ENCODE measurements around the gene RSPO1. TPM values are rescaled to one million over a fixed set of nuclear protein-coding genes. Genes with fewer than 3 reads are reported as not detected.

RSPO1 gene
- total and polyA plus RNA-seq, 2 of the 13 experiments (the other 11 are each of a cell fraction or from before 2014, with no cell fraction given): not detected

DNA sequence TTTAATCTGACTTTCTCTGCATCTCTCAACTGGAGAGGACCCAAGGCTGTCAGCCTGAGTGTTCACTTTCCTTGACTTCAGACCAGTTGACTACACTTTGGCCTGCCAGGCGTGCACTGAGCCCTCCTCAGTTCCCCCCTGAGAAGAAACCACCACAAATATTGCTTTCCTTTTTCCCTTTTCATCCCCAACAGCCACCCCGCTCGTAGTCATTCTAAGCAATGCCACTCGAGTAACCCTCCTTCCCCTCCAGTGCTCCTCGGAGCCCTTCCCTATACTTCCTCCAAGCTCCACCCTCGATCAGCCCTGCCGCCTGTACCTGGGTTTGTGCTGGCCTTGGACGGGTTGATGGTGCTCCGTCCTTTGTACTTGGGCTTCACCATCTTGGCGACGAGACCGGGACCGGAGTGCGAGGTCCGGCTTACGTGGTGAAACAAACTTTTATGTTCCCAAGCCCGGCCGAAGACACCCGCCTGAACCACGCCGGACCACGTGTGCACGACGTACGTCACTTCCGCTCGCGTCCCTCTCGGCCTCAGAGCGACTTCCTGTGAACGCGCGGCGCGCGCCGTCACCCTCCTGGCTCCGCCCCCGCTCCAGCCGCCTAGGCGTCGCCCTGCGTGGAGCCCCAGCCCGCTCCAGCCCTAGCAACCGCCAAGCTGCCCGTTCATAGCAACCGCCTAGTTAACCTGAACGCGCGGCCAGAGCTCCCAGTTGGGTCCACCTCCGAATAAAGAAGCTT, 39.1 kb downstream of the RSPO1 start, which contains the start of gene GNL2 (continued):
- TF ChIP-seq, protein P1, sequence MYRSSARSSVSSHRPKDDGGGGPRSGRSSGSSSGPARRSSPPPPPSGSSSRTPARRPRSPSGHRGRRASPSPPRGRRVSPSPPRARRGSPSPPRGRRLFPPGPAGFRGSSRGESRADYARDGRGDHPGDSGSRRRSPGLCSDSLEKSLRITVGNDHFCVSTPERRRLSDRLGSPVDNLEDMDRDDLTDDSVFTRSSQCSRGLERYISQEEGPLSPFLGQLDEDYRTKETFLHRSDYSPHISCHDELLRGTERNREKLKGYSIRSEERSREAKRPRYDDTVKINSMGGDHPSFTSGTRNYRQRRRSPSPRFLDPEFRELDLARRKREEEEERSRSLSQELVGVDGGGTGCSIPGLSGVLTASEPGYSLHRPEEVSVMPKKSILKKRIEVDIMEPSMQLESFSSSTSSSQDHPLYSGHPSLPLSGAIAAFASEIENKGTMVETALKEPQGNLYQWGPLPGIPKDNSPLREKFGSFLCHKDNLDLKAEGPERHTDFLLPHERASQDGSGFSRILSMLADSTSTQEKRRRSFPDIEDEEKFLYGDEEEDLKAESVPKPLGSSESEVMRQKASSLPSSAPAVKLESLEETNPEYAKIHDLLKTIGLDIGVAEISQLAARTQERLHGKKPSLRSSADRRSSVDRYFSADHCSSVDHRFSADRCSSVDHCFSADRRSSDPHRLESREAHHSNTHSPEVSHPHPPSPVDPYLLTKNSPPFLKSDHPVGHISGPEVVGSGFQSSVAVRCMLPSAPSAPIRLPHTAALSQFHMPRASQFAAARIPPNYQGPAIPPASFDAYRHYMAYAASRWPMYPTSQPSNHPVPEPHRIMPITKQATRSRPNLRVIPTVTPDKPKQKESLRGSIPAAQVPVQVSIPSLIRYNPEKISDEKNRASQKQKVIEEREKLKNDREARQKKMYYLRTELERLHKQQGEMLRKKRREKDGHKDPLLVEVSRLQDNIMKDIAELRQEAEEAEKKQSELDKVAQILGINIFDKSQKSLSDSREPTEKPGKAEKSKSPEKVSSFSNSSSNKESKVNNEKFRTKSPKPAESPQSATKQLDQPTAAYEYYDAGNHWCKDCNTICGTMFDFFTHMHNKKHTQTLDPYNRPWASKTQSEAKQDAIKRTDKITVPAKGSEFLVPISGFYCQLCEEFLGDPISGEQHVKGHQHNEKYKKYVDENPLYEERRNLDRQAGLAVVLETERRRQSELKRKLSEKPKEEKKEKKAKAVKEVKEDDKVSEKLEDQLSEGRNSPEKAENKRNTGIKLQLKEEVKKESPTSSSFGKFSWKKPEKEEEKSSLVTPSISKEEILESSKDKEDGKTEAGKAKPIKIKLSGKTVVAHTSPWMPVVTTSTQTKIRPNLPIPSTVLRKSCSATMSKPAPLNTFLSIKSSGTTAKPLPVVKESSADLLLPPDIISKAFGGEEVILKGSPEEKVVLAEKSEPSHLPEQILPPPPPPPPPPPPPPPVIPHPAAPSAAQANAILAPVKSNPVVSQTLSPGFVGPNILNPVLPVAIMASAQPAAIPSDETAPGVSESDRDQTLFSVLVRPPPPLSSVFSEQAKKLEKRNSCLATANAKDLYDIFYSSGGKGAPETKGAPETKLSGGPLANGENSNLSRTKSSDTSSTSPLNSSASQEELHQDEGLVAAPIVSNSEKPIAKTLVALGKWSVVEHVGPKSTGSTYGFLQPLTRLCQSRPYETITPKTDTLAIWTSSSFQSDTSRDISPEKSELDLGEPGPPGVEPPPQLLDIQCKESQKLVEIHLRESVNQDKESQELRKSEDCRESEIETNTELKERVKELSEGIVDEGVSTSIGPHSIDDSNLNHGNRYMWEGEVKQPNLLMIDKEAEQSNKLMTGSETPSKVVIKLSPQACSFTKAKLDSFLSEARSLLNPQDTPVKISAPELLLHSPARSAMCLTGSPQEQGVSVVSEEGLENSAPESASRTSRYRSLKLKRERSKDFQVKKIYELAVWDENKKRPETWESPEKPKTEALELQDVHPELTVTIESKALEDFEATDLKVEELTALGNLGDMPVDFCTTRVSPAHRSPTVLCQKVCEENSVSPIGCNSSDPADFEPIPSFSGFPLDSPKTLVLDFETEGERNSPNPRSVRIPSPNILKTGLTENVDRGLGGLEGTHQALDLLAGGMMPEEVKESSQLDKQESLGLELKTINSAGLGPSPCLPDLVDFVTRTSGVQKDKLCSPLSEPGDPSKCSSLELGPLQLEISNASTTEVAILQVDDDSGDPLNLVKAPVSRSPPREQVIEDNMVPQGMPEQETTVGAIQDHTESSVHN (CRISPR knock-in tag; IDR thresholded peaks at IDR 0.05): 0 out of 2 replicates have a peak, but pooled peaks have one; percentile 60
- TF ChIP-seq ZNF800 (CRISPR knock-in tag; IDR thresholded peaks at IDR 0.05) (peak; percentile 54; the same call in 1 of the 2 replicates), MIER2 (CRISPR knock-in tag; IDR thresholded peaks at IDR 0.05) (no peak), RFX3 (CRISPR knock-in tag; IDR thresholded peaks at IDR 0.05) (peak; percentile 82), SPEN (CRISPR knock-in tag; IDR thresholded peaks at IDR 0.05; ENCODE audit: low read depth) (peak; percentile 84; the same call in 1 of the 2 replicates), ZNF256 (CRISPR knock-in tag; conservative IDR thresholded peaks at IDR 0.05) (no peak), GABPA (IDR thresholded peaks at IDR 0.05; ENCODE audit: low read depth, low read length) (peak; percentile 91), GABPA (CRISPR knock-in tag; IDR thresholded peaks at IDR 0.05; ENCODE audit: low read depth) (peak; percentile 95), NR2F1 (CRISPR knock-in tag; IDR thresholded peaks at IDR 0.05) (no peak), FOSL2 (CRISPR knock-in tag; IDR thresholded peaks at IDR 0.05) (peak; percentile 37; the same call in 1 of the 2 replicates), ZSCAN9 (CRISPR knock-in tag; IDR thresholded peaks at IDR 0.05; ENCODE audit: borderline replicate concordance) (no peak), U2AF1 (optimal IDR thresholded peaks at IDR 0.05; ENCODE audit: low read depth, low read length) (no peak), HNF1B (CRISPR knock-in tag; IDR thresholded peaks at IDR 0.05) (peak; percentile 70), ZNF747 (CRISPR knock-in tag; IDR thresholded peaks at IDR 0.05; ENCODE audit: borderline replicate concordance) (no peak; the same call in 1 of the 2 replicates)
- TF ChIP-seq, protein P2, sequence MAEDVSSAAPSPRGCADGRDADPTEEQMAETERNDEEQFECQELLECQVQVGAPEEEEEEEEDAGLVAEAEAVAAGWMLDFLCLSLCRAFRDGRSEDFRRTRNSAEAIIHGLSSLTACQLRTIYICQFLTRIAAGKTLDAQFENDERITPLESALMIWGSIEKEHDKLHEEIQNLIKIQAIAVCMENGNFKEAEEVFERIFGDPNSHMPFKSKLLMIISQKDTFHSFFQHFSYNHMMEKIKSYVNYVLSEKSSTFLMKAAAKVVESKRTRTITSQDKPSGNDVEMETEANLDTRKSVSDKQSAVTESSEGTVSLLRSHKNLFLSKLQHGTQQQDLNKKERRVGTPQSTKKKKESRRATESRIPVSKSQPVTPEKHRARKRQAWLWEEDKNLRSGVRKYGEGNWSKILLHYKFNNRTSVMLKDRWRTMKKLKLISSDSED (CRISPR knock-in tag; IDR thresholded peaks at IDR 0.05): no peak
